HG02763 (cell line): ENCODE results near the gene SOBP.

Experiments used
- ATAC-seq: cut with Tn5 transposase; IDR thresholded peaks from one replicate; pipeline ENCODE4 v1.9.1; 2021; ENCODE audit warnings: mild to moderate bottlenecking, moderate library complexity; ENCODE audit not compliant: unreplicated experiment

The SOBP gene

GRCh38 chr6:107634324-107635056, 144.6 kb downstream of the SOBP start:
- no peak for ATAC-seq

- ATAC-seq, result no peak
Observed at GRCh38 chr6:107635057-107635515, 145.2 kb downstream of the SOBP start.

GRCh38 chr6:107636486-107636885, 146.6 kb downstream of the SOBP start:
- no peak for ATAC-seq

- ATAC-seq, result no peak
Observed at GRCh38 chr6:107637316-107638315, 147.7 kb downstream of the SOBP start.

- no peak for ATAC-seq
Observed at GRCh38 chr6:107638493-107638892, 148.6 kb downstream of the SOBP start.

GRCh38 chr6:107639511-107639910, 149.6 kb downstream of the SOBP start:
- no peak for ATAC-seq

- no peak for ATAC-seq
Observed at GRCh38 chr6:107641071-107641470, 151.2 kb downstream of the SOBP start.

- ATAC-seq, result no peak
Observed at GRCh38 chr6:107641500-107641941, 151.6 kb downstream of the SOBP start.

- ATAC-seq, result peak; percentile 45
Observed at GRCh38 chr6:107642095-107642860, 152.4 kb downstream of the SOBP start.

- no peak for ATAC-seq
Observed at GRCh38 chr6:107642861-107643328, 153.0 kb downstream of the SOBP start.

GRCh38 chr6:107644513-107644912, 154.6 kb downstream of the SOBP start:
- ATAC-seq, result no peak

- no peak for ATAC-seq
Observed at GRCh38 chr6:107645740-107646139, 155.8 kb downstream of the SOBP start.

- ATAC-seq, result no peak
Observed at GRCh38 chr6:107646176-107646575, 156.3 kb downstream of the SOBP start.

- no peak for ATAC-seq
Observed at GRCh38 chr6:107646776-107647438, 157.0 kb downstream of the SOBP start.

- no peak for ATAC-seq
Observed at GRCh38 chr6:107647439-107647948, 157.6 kb downstream of the SOBP start.

- ATAC-seq, result no peak
Observed at GRCh38 chr6:107648983-107649382, 159.1 kb downstream of the SOBP start.

- no peak for ATAC-seq
Observed at GRCh38 chr6:107652526-107653182, 162.7 kb downstream of the SOBP start.

- no peak for ATAC-seq
Observed at GRCh38 chr6:107653183-107653580, 163.3 kb downstream of the SOBP start.

GRCh38 chr6:107653861-107654394, 164.0 kb downstream of the SOBP start:
- ATAC-seq, result no peak
